Ectodermal cell (in vitro differentiated cells): ENCODE measurements around the gene GATAD1. TPM values are rescaled to one million over a fixed set of nuclear protein-coding genes. Genes with fewer than 3 reads are reported as not detected.
"Not testable (repeated sequence)": the region's sequence is repeated elsewhere in the genome, so short reads cannot be mapped to it uniquely, and the experiment has no call there.

Experiments used
- H3K27ac ChIP-seq: 2 replicates; pipeline ENCODE4 v1.7.0; 2013; ENCODE audit warnings: mild to moderate bottlenecking, low read depth, low read length; ENCODE audit not compliant: insufficient read depth, poor library complexity, severe bottlenecking
- H3K27me3 ChIP-seq: 2 replicates; pipeline ENCODE4 v1.7.0; 2013; ENCODE audit warnings: mild to moderate bottlenecking, low read length; ENCODE audit not compliant: insufficient read depth, control insufficient read depth, poor library complexity, severe bottlenecking
- H3K36me3 ChIP-seq: one replicate; pipeline ENCODE4 v1.7.0; 2013; ENCODE audit warnings: low read length; ENCODE audit not compliant: control insufficient read depth, insufficient read depth
- H3K4me1 ChIP-seq: one replicate; pipeline ENCODE4 v1.7.0; 2013; ENCODE audit warnings: low read length; ENCODE audit not compliant: control insufficient read depth, insufficient read depth
- H3K4me3 ChIP-seq: 2 replicates; pipeline ENCODE4 v1.7.0; 2013; ENCODE audit warnings: low read depth, low read length, control low read depth; ENCODE audit not compliant: insufficient read depth
- H3K9me3 ChIP-seq: 2 replicates; pipeline ENCODE4 v1.7.0; 2013; ENCODE audit warnings: mild to moderate bottlenecking, low read length, moderate library complexity; ENCODE audit not compliant: control insufficient read depth
- WGBS, 2 experiments: methylation state at CpG; one replicate each; pipeline ENCODE4 v1.1.7; 2013; ENCODE audit warnings: missing lambda C conversion rate in 2 of 2; 5-methylcytosine and 5-hydroxymethylcytosine counted together
- polyA plus RNA-seq, 4 experiments: library from polyadenylated mRNA; stranded (reverse); fragments of 50-300 nt; gene quantifications; one replicate each; pipeline ENCODE4 v1.2.3, GENCODE V29; 2013

Gene GATAD1
- polyA plus RNA-seq (2013, experiment 1 of 4), result 51.4 TPM
- polyA plus RNA-seq (2013, experiment 2 of 4), result 46.6 TPM
- 44.0 TPM for polyA plus RNA-seq (2013, experiment 3 of 4)
- polyA plus RNA-seq (2013, experiment 4 of 4), result 47.7 TPM

DNA sequence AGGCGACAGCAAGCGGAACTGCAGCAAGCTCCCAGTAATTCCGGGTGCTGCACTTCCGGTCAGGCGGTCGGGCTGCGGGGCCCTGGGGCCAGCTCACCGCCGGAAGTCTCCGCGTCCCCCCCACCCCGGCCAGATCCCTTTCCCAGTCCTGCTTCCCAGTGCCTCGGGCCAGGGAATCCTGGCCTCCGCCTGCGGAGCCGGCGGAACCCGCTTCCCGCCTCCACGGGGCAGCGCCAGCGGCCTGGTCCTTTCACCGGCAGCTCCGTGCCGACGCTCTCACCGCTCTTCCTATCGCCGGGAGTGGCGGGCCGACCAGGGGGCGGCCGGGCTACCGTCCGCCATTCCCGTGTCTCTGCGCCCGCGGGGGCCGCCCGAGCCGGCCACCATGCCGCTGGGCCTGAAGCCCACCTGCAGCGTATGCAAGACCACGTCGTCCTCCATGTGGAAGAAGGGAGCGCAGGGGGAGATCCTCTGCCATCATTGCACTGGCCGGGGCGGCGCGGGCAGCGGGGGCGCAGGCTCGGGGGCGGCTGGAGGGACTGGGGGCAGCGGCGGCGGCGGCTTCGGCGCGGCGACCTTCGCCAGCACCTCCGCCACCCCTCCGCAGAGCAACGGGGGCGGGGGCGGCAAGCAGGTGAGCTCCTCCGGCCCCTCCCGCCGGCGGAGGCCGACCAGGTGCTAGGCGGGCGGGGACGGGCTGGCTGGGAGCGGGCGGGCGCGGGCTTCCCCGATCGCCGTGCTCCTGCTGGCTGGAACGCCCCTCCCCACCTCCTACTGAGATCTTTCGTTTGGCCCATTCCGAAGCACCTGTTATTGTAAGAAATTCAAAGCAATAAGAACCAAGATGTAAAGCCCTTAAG, at the start of gene GATAD1:
Gene GATAD1 (plus strand): TSS at position 138 of the 860 bp plus-strand sequence. CDS start 248 bp downstream, at position 386.
- Histone ChIP-seq H3K27ac (peak within 1 kb of the TSS; percentile 83), H3K27me3 (no peaks in the 10 kb centered on the region), H3K4me3 (peak within 1 kb of the TSS; percentile 98), H3K4me1 (no peaks in the 10 kb centered on the region), H3K36me3 (peaks cover 24% of the 10 kb centered on the region), H3K9me3 (no peaks in the 10 kb centered on the region)
- WGBS, 2 experiments, result 0% methylated on average over 87 of the region's 87 CpGs

- H3K27me3 ChIP-seq, result no peaks in the 10 kb centered on the region
- WGBS, 2 experiments, result 94% methylated on average over 5 of the region's 6 CpGs
- H3K4me1 ChIP-seq, result no peaks in the 10 kb centered on the region
- no peak overlapping the region for H3K27ac ChIP-seq
- no peaks in the 10 kb centered on the region for H3K9me3 ChIP-seq
- peaks cover 16% of the 10 kb centered on the region for H3K36me3 ChIP-seq
- no peak overlapping the region for H3K4me3 ChIP-seq
Observed at GRCh38 chr7:92397542-92397941, 49.7 kb upstream of the GATAD1 start.

DNA sequence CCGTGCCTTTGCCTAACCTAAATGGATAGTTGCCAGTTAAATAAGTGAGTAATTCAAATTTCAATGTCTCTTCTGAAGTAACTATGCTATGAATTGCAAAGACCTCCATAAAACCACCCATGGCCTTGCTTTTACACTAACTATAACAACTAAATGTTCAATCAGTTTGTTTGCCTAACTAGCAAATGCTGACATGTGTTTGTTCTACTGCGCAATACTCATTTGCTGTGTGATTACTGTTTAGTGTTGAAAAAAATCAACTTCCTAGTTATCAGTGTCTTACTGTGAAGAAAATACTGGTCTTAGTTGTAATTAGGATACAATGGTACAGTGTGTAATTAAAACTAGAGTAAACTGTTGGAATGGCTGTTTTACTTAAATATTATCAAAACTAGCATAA, 47.3 kb upstream of the GATAD1 start:
- Histone ChIP-seq H3K4me1 (no peaks in the 10 kb centered on the region), H3K36me3 (peaks cover 16% of the 10 kb centered on the region), H3K4me3 (no peak overlapping the region), H3K27me3 (no peaks in the 10 kb centered on the region), H3K27ac (no peak overlapping the region), H3K9me3 (no peaks in the 10 kb centered on the region)
- 95 to 100% methylated on average over 2 of the region's 2 CpGs for WGBS, 2 experiments

DNA sequence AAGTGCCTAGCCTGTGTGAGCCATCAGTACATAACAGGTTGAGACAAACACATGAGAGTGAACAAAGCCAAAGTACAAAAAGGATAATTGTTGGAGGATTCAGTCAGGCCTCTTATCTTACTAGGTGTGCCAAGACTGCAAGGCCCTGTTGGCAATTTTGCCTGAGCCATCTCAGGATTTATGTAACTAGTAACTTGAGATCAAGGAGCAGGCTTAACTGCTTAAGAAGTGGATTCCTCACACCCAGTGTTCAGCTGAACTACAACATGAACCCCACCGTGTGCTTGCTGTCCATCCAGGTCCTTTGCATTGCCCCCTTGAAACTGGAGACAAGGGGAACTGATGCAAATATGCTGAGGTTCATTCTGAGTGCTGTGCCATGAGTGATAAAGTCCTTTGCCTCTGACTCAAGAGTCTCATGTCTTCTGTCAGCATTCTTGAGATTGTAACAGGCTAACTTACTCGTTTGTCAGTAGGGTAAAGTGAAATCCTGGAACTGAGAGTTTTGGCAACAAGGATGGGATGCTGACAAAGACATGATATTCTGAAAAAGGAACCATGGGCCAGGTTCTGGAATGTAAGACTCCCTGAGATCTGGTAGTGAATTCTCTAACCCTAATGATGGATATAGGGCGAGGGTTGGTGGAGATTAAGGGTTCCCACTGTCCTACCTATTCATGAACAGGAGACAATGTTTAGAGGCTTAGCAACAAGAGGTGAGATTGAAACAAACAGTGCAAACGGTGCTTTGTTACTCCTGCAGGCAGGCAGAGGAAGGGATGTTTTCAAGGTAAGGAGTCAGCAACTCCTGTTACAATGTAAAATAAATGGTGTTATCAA, 44.1 kb upstream of the GATAD1 start:
- WGBS, 2 experiments, result 71 to 72% methylated on average over 4 of the region's 4 CpGs
- peaks cover 11% of the 10 kb centered on the region for H3K36me3 ChIP-seq
- no peaks in the 10 kb centered on the region for H3K4me1 ChIP-seq
- no peak overlapping the region for H3K27ac ChIP-seq
- H3K27me3 ChIP-seq, result no peaks in the 10 kb centered on the region
- H3K4me3 ChIP-seq, result no peak overlapping the region
- no peaks in the 10 kb centered on the region for H3K9me3 ChIP-seq

DNA sequence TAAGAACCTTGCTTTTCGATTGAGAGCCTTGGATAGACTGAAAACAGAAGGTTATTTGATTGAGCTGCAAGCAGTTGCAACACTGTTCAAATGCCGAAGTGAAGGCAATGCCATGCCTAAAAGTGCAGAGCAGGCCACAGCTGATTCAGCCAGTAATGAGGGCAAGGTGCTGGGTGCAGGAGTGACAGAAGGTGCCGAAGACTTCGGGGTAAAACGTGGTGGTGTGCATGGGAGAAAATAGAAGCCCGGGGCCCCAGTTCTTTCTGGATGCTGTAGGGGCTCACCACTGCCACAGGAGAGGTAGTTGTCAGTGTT, 43.6 kb upstream of the GATAD1 start:
- H3K27me3 ChIP-seq, result no peaks in the 10 kb centered on the region
- no peak overlapping the region for H3K27ac ChIP-seq
- no peak overlapping the region for H3K4me3 ChIP-seq
- no peaks in the 10 kb centered on the region for H3K4me1 ChIP-seq
- H3K9me3 ChIP-seq, result no peaks in the 10 kb centered on the region
- WGBS, 2 experiments, result 93 to 94% methylated on average over 6 of the region's 6 CpGs
- H3K36me3 ChIP-seq, result peaks cover 7% of the 10 kb centered on the region

DNA sequence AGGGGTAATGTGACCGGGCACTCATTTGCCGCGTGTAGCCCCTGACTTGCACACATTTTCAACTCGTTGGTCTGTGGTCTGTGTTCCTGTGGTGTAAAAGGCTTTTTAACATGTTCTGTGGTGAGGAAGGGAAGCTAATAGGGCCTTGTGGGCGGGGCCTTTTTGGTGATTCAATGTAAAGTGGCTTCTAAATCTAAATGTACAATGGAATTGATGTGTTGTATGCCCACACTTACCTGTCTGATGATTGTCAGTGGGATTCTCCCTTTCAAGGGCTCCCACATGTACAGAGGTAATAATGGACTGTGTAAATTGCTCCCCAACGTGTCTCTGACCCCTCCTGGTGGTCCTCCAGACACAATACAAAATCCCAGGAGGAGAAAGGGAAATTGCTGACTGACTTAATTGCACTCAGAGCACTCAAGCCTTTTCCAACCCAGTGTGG, 43.1 kb upstream of the GATAD1 start:
- Histone ChIP-seq H3K27me3 (no peaks in the 10 kb centered on the region), H3K27ac (no peak overlapping the region), H3K36me3 (peaks cover 2% of the 10 kb centered on the region), H3K4me3 (no peak overlapping the region), H3K9me3 (no peaks in the 10 kb centered on the region), H3K4me1 (no peaks in the 10 kb centered on the region)
- 84 to 88% methylated on average over 6 of the region's 6 CpGs for WGBS, 2 experiments

DNA sequence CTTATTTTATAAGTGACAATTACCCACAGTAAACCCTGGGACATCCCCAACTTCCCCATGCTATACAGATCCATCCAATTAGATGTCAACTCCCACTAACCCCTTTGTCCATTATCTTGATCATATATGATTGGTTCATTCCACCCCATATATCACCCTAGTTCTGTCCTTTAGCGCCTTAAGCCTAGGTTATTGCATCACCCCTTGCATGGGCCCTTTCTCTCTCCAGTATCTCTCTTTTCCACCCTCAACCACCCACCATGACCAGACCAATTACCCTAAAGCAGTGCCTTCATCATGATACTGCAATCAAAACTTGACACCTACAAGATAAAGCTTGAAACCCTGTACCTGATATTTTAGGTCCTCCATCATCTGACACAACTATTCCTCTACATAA, 37.9 kb upstream of the GATAD1 start:
- H3K4me1 ChIP-seq, result no peaks in the 10 kb centered on the region
- H3K27ac ChIP-seq, result no peak overlapping the region
- H3K36me3 ChIP-seq, result no peaks in the 10 kb centered on the region
- 93% methylated on average over 1 of the region's 1 CpG for WGBS, 2 experiments
- H3K27me3 ChIP-seq, result no peaks in the 10 kb centered on the region
- H3K9me3 ChIP-seq, result no peaks in the 10 kb centered on the region
- H3K4me3 ChIP-seq, result no peak overlapping the region

- not testable (repeated sequence) for H3K4me3 ChIP-seq, H3K4me1 ChIP-seq, H3K36me3 ChIP-seq, H3K27me3 ChIP-seq, H3K27ac ChIP-seq, H3K9me3 ChIP-seq
- WGBS, 2 experiments, result 70 to 100% methylated on average over 3 of the region's 6 CpGs
Observed at GRCh38 chr7:92410162-92410561, 37.1 kb upstream of the GATAD1 start.

GRCh38 chr7:92412745-92413144, 34.5 kb upstream of the GATAD1 start:
- Histone ChIP-seq H3K27me3 (no peaks in the 10 kb centered on the region), H3K9me3 (no peaks in the 10 kb centered on the region), H3K4me1 (no peaks in the 10 kb centered on the region), H3K36me3 (no peaks in the 10 kb centered on the region), H3K4me3 (no peak overlapping the region), H3K27ac (no peak overlapping the region)
- WGBS, 2 experiments, result 93 to 94% methylated on average over 10 of the region's 11 CpGs

GRCh38 chr7:92413550-92413949, 33.7 kb upstream of the GATAD1 start:
- H3K27me3 ChIP-seq, result no peaks in the 10 kb centered on the region
- no peaks in the 10 kb centered on the region for H3K9me3 ChIP-seq
- no peak overlapping the region for H3K4me3 ChIP-seq
- H3K4me1 ChIP-seq, result no peaks in the 10 kb centered on the region
- H3K36me3 ChIP-seq, result no peaks in the 10 kb centered on the region
- no peak overlapping the region for H3K27ac ChIP-seq
- 86 to 89% methylated on average over 5 of the region's 5 CpGs for WGBS, 2 experiments
